ENCODE data around the gene SLC35B1.

The SLC35B1 gene

GRCh38 chr17:49670641-49671040 lies 37.1 kb downstream of the SLC35B1 start:
- TF ChIP-seq MAX (IDR thresholded peaks at IDR 0.05; ENCODE audit: low read depth, low read length) = no peak
- TF ChIP-seq POLR2A (IDR thresholded peaks at IDR 0.05; ENCODE audit: extremely low read depth, insufficient read length) = no peak
- no peak for TF ChIP-seq CTCF (IDR thresholded peaks at IDR 0.05; ENCODE audit: low read depth, low read length)
- TF ChIP-seq MYC (IDR thresholded peaks at IDR 0.05; ENCODE audit: low read depth, low read length) = no peak
- H3K4me3 ChIP-seq (ENCODE audit: low read depth, low read length) = no peak overlapping the region
- no peak for DNase-seq (ENCODE audit: low read depth)

GRCh38 chr17:49670002-49670401 lies 37.8 kb downstream of the SLC35B1 start:
- H3K4me3 ChIP-seq (ENCODE audit: low read depth, low read length) = no peak overlapping the region
- no peak for TF ChIP-seq POLR2A (IDR thresholded peaks at IDR 0.05; ENCODE audit: extremely low read depth, insufficient read length)
- no peak for TF ChIP-seq MYC (IDR thresholded peaks at IDR 0.05; ENCODE audit: low read depth, low read length)
- no peak for TF ChIP-seq CTCF (IDR thresholded peaks at IDR 0.05; ENCODE audit: low read depth, low read length)
- TF ChIP-seq MAX (IDR thresholded peaks at IDR 0.05; ENCODE audit: low read depth, low read length) = no peak
- DNase-seq (ENCODE audit: low read depth) = no peak

- TF ChIP-seq MYC (IDR thresholded peaks at IDR 0.05; ENCODE audit: low read depth, low read length) (no peak), POLR2A (IDR thresholded peaks at IDR 0.05; ENCODE audit: extremely low read depth, insufficient read length) (no peak), MAX (IDR thresholded peaks at IDR 0.05; ENCODE audit: low read depth, low read length) (no peak), CTCF (IDR thresholded peaks at IDR 0.05; ENCODE audit: low read depth, low read length) (no peak)
- no peak overlapping the region for H3K4me3 ChIP-seq (ENCODE audit: low read depth, low read length)
- no peak for DNase-seq (ENCODE audit: low read depth)
Measured at GRCh38 chr17:49667854-49668253, 39.9 kb downstream of the SLC35B1 start.

- H3K4me3 ChIP-seq (ENCODE audit: low read depth, low read length) = no peak overlapping the region
- no peak for DNase-seq (ENCODE audit: low read depth)
- no peak for TF ChIP-seq CTCF (IDR thresholded peaks at IDR 0.05; ENCODE audit: low read depth, low read length)
- TF ChIP-seq POLR2A (IDR thresholded peaks at IDR 0.05; ENCODE audit: extremely low read depth, insufficient read length) = no peak
- no peak for TF ChIP-seq MAX (IDR thresholded peaks at IDR 0.05; ENCODE audit: low read depth, low read length)
- no peak for TF ChIP-seq MYC (IDR thresholded peaks at IDR 0.05; ENCODE audit: low read depth, low read length)
Measured at GRCh38 chr17:49664706-49665211, 43.0 kb downstream of the SLC35B1 start.

- no peak overlapping the region for H3K4me3 ChIP-seq (ENCODE audit: low read depth, low read length)
- DNase-seq (ENCODE audit: low read depth) = no peak
- TF ChIP-seq CTCF (IDR thresholded peaks at IDR 0.05; ENCODE audit: low read depth, low read length) = no peak
- TF ChIP-seq POLR2A (IDR thresholded peaks at IDR 0.05; ENCODE audit: extremely low read depth, insufficient read length) = no peak
- TF ChIP-seq MAX (IDR thresholded peaks at IDR 0.05; ENCODE audit: low read depth, low read length) = no peak
- no peak for TF ChIP-seq MYC (IDR thresholded peaks at IDR 0.05; ENCODE audit: low read depth, low read length)
Measured at GRCh38 chr17:49659661-49660382, 47.9 kb downstream of the SLC35B1 start.
